Measurements from ENCODE around the gene OR11A1.

OR11A1 gene, protein sequence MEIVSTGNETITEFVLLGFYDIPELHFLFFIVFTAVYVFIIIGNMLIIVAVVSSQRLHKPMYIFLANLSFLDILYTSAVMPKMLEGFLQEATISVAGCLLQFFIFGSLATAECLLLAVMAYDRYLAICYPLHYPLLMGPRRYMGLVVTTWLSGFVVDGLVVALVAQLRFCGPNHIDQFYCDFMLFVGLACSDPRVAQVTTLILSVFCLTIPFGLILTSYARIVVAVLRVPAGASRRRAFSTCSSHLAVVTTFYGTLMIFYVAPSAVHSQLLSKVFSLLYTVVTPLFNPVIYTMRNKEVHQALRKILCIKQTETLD
- 0 reads per million in 2 donors for total RNA-seq

DNA sequence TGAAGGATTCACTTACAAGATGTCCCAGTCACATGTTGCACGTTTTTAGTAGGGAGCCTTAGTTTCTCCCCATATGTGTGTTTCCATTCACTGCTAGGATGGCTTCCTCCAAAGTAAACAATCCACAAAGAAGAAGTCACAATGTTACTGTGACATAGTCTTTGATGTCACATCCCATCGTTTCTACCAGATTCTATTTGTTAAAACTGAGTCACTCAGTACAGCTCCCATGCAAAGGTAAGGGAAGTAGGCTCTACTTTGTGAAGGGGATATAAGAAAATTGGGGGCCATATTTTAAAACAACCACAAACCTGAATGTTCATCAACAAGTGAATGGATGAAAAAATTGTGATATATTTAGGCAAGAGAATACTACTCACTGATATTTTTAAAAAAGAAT is at the start of gene OR11A1, which contains the start of gene OR2H1:
Gene OR11A1 (minus strand): TSS at position 101 of the 400 bp plus-strand sequence. CDS start 29,430 bp downstream, outside the sequence.
Gene OR2H1 (plus strand): TSS at position 185 of the 400 bp plus-strand sequence. CDS start 4,615 bp downstream, outside the sequence.
- no peak for DNase-seq

DNA sequence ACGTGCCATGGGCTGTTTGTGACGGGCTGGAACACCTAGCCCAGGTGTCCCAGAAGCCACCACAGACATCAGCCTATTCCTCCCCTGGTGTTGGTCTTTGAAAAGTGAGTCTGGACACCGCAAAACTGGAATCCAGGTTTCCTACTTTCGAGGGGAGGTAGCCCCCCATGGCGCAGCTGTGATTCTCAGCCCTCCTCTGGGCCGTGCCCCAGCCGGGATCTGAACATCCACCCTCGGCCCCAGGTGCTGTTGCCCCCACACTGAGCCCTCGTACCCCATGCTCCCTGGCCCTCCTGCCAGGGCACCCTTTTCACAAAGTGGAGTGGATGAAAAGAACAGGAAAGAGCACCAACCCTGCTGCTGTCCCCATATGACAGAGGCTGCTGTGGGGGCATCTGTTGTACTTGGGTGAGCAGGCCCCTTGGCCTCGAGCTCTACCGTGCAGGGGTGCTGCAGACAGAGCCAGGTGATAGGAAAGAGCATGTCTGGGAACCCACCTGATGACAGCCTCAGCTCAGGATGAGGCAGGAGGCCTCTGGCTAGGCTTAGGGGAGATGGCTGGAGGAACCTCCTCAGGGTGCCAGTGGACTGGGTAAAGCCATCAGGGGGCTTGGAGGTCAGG is 49.7 kb upstream of the OR11A1 start:
- DNase-seq = no peak

DNA sequence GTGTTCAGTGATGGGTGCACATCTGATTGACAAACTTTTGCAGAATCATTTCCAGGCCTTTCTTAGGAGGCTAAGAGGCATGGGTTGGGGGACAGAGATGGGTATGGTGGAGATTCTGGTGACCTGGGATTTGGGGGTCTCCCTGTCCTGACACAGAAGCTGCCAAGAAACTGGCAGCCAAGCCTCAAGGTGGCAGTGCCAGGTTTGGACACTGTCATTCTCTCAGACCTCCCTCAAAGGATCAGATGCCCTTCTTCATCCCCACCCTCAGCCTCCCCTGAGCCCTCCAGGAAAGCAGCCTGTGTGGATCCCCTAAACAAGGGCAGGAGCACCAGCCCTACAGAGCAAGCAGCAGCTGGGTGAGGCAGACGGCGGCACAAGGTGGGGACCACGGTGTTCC is 48.9 kb upstream of the OR11A1 start:
- no peak for DNase-seq

DNA sequence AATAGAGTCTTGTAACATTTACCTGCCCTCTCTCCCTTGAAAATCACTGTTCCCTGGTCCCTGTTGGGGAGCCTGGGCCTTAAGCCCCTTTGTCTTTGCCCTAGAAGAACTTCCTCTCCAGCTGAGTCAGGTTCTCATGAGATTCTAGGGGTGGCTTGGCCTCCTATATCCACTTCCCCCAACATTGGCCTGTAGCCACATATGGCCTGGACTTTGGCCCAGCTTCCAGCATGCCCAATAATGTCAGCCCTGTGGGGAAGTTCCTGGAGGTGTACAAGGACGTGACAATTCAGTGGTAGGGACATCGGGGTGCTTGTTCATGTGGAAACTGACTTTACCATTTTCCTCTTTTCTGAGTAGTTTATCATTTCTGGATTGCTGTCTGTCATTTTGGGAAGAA is 48.1 kb upstream of the OR11A1 start:
- DNase-seq = no peak

DNA sequence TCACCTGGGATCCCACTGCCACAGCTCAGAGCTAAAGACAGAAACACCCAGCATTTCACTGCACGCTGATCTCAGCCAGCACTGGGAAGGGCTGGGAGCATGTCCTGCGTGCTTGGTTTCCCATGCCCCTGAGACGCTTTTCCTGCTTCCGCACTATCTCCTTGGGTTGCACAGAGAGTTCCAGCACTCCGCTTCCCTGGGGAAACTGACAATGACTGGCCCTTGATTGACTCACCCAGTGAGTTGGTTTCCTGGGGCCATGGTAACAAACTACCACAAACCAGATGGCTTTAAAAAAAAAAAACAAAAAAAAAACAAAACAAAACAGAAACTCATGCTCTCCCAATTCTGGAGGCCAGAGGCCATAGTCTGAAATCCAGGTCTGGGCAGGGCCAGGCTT is 45.7 kb upstream of the OR11A1 start:
- no peak for DNase-seq

DNA sequence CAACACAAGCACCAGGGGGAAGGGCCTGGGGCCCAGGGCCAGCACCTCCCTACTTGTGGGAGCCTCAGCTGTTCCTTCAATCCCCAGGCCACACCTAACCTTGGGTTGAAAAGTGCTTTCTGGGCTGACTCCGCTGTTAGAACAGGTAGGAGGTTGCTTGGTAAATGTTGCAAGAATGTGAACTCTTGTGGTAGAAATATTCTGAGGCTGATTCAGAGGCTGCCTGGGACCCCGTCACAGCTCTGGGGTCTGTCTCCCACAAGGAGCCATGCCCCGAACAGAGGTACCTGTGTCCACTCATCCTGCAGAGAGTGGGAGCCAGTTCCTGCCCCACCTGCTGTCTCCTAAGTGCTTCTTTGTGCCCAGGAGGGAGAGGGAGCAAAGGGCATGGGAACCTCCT is 45.3 kb upstream of the OR11A1 start:
- DNase-seq = no peak

DNA sequence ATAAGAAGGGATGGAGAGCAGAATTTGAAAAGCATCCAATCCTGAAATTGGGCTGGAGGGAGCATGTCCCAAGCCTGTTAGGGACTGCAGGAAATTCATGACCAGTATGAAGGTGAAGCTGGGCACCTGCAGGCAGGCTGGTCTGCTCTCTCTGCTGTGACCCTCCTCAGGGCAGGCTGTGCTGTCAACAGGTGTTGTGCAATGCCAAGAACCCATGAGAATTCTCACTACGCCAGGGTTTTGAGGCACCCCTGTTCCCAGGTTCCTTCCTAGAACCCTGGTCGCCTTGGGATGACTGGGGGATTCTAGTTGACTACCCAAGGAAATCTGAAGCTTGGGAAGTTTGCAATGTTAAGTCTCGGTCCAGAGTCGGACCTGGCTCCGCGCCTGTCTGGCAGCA is 44.2 kb upstream of the OR11A1 start:
- no peak for DNase-seq

DNA sequence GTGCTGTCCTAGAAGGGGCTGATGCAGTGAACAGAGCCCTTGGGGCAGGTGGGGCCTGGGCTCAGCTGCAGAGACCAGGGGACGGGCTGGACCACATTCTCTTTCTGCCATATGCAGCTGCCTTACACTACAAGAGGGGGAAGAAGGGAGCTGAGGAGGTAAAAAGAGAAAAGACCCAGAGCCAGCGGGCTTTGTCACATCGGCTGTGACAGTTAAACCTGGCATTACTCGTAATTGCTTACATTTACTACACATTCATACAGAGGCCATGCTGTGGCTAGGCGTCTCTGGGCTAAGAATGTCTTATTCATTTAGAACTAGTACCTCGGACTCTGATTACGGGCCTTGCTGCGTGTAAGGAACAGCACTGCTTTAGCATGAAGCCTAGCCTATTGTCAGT is 43.7 kb upstream of the OR11A1 start:
- no peak for DNase-seq

DNA sequence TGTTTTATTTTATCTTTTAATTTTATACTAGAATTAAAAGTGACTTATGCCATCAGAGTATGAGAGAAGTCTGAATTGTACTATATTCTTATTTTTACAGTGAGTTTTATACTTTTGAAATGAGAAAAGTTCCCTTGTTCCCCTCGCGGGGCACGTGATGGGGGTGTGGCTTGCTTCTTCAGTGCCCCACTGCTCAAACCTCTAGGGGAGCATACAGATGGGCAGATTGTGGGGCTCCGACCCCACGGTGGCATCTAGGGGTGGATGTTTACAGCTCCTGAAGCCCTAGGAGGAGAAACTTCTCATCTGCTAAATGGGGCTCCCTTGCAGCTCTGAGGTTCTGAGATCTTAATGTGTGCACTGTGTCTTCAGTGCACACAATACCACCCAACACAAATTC is 42.8 kb upstream of the OR11A1 start:
- no peak for DNase-seq

DNA sequence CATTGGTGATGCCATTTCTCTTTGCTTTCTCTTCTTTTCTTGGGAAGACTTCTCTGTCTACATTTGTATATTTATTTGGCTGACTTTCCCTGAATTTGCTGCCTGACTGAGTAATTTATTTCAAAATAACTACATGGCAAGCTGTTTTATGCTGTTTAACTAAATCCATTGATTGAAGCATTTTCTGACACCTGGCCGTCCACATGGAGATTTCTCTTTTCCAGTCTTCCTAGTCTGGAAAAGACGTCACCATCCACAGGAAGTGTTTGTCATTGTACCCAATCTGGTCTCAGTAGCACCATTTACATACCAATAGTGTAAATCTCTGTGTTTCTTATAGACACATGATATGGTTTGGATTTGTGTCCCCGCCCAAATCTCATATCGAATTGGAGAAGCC is 40.1 kb upstream of the OR11A1 start:
- no peak for DNase-seq

DNA sequence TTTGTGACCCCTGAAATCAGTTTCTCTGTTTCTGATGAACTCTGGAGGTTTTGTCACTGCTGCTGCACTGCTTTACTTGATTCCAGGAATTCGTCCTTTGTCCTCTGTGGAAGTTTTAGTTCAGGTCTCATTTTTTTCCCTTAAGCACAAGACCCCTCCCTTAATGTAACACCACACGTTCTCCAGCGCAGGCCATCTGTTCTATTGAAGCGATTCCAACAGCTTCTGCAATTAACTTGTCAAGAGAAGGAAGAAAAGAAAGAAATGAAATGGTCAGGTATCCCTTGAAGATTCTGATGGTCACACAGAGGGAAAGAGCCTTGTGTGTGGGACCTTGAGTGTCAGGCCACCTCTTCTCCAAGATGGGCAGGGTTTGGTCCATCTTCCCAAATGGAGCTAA is 38.7 kb upstream of the OR11A1 start:
- DNase-seq = no peak

DNA sequence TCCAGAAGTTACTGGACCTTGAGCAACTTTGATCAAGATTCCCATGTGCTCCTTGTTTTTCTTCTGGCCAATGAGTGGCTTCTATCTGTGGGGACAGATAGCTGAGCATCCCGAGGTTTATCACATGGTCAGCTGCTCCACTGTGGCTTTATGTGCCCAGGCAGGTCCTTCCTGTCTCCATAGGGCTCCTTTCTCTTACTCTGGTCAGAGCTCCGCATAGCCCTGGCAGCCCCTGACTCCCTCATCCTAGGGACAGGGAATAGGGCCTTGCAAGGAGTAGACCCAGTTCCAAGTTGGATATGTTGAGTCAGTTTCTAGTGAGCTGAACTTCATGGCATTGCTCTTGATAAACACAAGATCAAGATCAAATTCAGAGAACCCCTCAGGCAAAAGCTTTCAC is 37.3 kb upstream of the OR11A1 start:
- DNase-seq = no peak

DNA sequence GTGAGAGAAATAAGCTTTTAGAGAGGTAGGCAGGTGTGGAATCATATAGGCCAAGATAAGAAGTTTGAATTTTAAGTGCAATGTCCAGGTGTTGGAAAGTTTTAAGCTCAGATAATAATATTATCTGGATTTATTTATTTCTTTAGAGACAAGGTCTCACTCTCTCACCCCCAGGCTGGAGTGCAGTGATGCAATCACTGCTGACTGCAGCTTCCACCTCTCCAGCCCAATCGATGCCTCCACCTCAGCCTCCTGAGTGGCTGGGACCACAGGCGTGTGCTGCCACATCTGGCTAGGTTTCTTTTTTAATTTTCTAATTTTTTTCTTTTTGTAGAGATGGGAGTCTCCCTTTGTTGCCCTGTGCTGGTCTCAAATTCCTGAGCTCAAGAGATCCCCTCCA is 36.4 kb upstream of the OR11A1 start:
- no peak for DNase-seq

DNA sequence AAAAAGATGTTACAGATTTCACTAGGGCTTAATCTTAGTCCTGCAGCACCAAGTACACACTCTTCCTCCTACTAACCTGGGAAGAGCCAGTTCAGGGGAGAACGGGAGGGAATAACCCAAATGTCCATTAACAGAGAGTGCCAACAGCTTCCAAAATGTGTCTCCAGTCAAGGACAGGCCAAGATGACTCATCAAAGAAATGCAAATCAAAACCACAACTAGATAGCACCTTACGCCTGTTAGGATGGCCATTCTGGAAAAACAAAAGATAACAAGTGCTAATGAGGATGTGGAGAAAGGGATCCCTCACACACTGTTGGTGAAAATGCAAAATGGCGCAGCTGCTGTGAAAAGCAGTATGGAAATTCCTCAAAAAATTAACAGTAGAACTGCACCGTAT is 34.7 kb upstream of the OR11A1 start:
- DNase-seq = no peak

DNA sequence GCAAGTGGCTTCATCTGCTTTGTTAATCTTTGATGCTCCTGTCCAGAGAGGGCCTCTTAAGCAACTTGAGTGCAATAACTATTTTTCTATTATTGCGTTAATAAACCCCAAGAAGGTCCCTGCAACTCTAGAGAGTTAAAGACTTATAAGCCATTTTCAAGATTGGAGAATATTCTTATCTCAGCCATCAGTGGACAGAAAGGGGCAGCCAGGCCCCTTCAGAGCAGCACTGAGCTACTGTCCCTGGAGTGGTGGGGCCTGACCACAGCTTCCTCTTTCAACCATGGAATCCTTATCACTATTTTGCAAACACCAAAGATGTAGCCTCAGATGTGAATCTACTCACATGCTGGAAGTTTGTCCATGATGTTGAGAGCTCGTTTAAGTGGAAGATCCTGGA is 33.7 kb upstream of the OR11A1 start:
- no peak for DNase-seq

DNA sequence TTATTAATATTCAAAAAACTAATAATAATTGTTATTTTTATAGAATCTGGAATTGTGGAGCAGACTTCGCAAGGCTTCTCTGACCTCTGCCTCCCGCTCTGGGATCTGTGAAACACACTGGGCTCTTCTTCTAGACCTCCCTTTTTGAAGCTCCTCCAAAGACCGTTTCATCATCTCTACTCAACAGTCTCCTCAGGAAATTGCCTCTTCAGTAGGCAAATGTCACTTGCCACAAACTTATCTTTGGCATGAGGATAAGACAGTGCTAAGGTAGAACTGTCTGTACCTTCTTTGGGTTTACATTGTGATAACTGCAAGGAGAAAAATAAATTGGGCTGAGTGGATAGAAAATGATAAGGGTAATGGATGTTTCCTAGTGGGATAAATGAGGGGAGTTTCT is 33.2 kb upstream of the OR11A1 start:
- no peak for DNase-seq

DNA sequence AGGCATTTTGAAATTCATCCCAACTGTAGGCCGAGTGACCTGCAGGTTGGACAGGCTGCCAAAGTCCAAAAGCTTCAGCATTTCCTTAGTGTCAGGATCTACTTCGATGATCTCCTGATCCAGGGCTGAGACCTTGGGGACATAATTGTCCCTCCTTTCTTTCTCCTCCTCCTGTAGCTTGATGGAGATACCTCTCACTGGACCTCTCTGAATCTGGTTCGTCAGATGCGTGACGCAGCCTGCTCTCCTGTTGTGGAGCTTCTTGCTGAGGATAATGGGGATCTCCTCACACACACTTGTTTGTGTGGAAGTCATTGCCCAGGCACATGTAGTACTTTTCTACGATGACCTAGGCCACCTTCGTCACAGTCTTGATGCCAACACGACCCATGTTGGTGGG is 32.4 kb upstream of the OR11A1 start:
- DNase-seq = peak in 1 of 5 experiments; percentile 22

DNA sequence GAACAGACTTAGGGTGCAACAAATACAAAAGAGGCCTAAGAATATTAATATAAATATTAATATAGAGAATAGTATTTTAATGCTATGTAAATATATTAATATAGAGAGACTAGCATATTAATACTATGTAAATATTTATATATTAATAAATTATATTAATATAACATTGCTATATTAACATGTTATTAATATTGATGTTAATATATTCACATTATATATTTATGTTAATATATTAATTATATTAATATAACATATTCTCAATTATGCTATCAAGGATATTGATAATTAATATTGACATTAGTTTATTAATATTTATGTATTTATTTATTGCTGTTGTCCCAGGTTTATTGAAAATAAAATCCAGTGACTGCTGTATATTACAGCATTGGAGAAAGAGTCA is 32.0 kb upstream of the OR11A1 start:
- DNase-seq = no peak

DNA sequence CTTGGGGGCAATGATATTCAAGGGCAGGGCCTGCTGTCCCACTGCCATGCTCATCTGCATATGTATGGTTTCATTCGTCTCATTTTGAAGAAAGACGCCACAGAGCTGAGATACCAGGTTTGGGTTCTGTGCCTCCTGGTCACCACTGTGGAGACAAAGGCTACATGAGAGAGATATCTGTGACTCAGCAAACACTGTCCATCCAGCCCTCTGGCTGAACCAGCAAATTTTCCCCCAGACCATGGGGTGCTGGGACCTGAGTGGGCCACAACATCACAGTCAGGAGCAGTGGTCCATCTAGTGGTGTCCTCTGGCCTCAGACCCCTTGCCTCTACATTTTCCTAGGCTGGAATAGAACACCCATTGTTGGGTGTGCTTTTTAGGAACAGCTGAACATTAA is 30.8 kb upstream of the OR11A1 start, which contains the start of gene MAS1L:
Gene MAS1L (minus strand): TSS at position 297 of the 400 bp plus-strand sequence. CDS start 54 bp downstream, at position 243.
- DNase-seq = no peak

DNA sequence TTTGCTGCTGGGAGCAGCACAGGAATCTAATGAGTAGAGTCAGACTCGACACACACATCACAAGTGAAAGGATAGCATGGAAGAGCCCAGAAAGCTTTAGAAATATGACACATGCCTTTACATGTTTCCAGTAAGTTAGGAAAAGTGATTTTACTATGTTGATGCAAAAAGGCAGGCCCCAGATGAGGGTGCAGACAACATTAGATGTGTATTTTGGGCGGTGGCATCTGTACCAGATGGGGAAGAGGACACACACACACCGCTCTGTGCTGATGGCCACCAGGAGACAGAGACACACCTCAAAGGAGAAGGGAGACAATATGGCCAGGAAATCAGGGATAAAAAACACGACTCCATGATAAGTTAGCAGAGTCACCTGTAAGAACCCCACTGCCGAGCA is 30.3 kb upstream of the OR11A1 start:
- no peak for DNase-seq

DNA sequence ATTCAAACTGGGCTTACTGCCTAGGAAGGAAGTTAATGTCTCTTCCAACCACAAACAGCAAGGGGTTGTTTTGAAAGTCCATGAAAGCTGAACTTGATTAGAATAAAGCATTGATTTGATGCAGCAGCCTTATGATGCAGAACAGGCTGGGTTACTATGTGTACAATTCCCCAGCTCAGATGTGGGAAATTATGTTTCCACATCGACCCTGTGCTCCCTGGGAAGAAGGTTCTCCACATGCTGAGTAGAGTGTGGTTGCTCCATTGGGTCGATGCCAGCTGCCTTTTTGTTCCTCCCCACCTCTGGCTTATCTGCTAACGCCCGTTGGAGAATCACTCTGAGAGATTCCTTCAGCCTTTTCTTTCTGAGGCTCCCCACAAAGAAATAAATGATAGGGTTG is 29.7 kb upstream of the OR11A1 start:
- no peak for DNase-seq

DNA sequence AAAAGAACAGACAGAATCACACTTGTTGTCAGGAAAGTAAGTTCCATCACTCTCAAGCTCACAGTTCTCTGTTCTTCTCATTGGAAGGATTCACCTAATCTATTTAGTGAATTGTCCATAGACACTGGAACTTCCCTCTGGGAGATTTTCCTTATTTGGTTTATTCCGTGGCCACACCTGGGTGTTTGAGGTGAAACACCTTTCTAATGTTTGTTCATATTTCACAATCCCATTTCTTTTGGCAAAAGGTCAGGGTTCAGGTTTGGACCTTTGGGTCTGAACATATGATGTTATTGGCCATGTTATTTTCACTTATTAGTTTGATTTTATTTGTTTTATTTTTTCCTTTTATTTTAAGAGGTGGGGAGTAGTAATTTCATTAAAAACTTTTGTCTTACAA is 26.9 kb upstream of the OR11A1 start:
- no peak for DNase-seq

DNA sequence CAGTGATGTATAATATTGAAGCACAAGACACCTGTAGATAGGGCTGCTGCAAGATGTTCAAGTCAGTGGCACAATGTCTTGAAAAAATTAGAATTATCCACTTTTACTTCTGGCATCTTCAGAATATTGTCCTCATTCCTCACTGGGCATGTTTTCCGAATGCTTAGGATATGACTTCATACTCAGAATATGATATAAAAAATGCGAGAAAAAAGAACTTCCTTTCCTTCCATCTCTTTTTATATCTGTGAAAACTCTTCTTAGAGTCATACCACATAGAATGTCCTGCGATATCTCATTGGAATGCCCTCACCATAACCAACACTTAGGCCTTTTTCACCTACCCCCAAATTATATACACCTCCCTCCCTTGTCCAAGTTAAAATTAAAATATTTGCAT is 26.3 kb upstream of the OR11A1 start:
- DNase-seq = no peak

DNA sequence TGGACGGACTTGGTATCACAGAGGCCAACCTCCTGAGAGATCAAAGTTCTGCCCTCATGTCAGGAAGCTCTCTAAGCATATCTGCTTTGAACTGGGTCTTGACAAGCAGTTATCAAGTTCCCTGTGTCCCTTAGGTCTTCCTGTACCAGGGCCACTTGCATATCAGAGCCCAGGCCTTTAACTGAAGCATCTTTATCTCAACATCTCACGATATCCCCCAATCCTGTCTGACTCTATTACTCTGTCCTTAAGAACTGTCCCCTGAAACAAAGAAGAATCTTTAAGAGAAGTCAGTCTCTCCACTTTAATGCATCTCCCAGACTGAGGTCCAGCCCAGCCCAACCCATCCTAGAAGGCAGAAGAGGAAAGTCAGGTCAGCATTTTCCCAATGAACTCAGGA is 22.7 kb upstream of the OR11A1 start:
- DNase-seq = no peak

DNA sequence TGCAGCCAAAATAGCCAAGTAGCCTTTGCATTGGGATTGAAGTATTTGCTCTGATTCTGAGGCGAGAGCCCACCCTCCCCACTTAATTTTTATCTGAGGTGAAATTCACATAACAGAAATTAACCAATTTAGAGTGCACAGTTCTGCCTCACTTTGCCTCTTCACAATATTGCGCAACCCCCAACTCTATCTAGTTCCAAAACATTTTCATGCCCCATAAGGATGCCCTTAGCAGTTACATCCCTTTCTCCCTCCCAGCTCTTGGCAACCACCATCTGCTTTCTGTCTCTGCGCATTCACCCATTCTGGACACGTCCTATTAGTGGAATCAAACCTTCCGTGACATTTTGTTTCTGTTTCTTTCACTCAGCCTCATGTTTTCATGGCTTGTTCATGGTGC is 21.9 kb upstream of the OR11A1 start:
- DNase-seq = no peak

Data from T-helper 2 cell (primary cell).